ENCODE measurements around the gene FAM81A.
"Not testable (repeated sequence)": the region's sequence is repeated elsewhere in the genome, so short reads cannot be mapped to it uniquely, and the experiment has no call there.

FAM81A gene

GRCh38 chr15:59448871-59449270 is 10.9 kb downstream of the FAM81A start:
- H3K4me3 ChIP-seq (ENCODE audit: low read length) = no peak overlapping the region
- no peak for DNase-seq (ENCODE audit: low read depth)
- TF ChIP-seq CTCF (IDR thresholded peaks at IDR 0.05; ENCODE audit: insufficient read depth, low read depth, low read length, missing control alignments) = no peak

GRCh38 chr15:59453474-59454215 is 15.7 kb downstream of the FAM81A start:
- no peak for DNase-seq (ENCODE audit: low read depth)
- no peak overlapping the region for H3K4me3 ChIP-seq (ENCODE audit: low read length)
- TF ChIP-seq CTCF (IDR thresholded peaks at IDR 0.05; ENCODE audit: insufficient read depth, low read depth, low read length, missing control alignments) = no peak

GRCh38 chr15:59456114-59456513 is 18.1 kb downstream of the FAM81A start:
- DNase-seq (ENCODE audit: low read depth) = peak; percentile 90
- no peak overlapping the region for H3K4me3 ChIP-seq (ENCODE audit: low read length)
- no peak for TF ChIP-seq CTCF (IDR thresholded peaks at IDR 0.05; ENCODE audit: insufficient read depth, low read depth, low read length, missing control alignments)

GRCh38 chr15:59457103-59457502 is 19.1 kb downstream of the FAM81A start:
- H3K4me3 ChIP-seq (ENCODE audit: low read length) = no peak overlapping the region
- TF ChIP-seq CTCF (IDR thresholded peaks at IDR 0.05; ENCODE audit: insufficient read depth, low read depth, low read length, missing control alignments) = peak; percentile 10
- DNase-seq (ENCODE audit: low read depth) = peak; percentile 48

GRCh38 chr15:59461521-59461920 is 23.5 kb downstream of the FAM81A start:
- no peak overlapping the region for H3K4me3 ChIP-seq (ENCODE audit: low read length)
- TF ChIP-seq CTCF (IDR thresholded peaks at IDR 0.05; ENCODE audit: insufficient read depth, low read depth, low read length, missing control alignments) = no peak
- no peak for DNase-seq (ENCODE audit: low read depth)

GRCh38 chr15:59473226-59473625 is 35.2 kb downstream of the FAM81A start:
- TF ChIP-seq CTCF (IDR thresholded peaks at IDR 0.05; ENCODE audit: insufficient read depth, low read depth, low read length, missing control alignments) = no peak
- no peak for DNase-seq (ENCODE audit: low read depth)

GRCh38 chr15:59475161-59475560 is 37.2 kb downstream of the FAM81A start:
- not testable (repeated sequence) for DNase-seq (ENCODE audit: low read depth); H3K4me3 ChIP-seq (ENCODE audit: low read length)

More at GRCh38 chr15:59473226-59473625, 35.2 kb downstream of the FAM81A start:
- no peak overlapping the region for H3K4me3 ChIP-seq (ENCODE audit: low read length)

All from epithelial cell of esophagus (primary cell).